Tongue (tissue), 2 donors: ENCODE measurements around the gene PRPF40B. TPM values are rescaled to one million over a fixed set of nuclear protein-coding genes. Genes with fewer than 3 reads are reported as not detected.

ENCODE experiments used
- DNase-seq: peaks from one replicate; pipeline ENCODE4 v3.0.0-alpha.2; 2015
- total RNA-seq: library from RNA; depleted of rRNA; stranded (reverse); fragments of >200 nt; gene quantifications from one replicate; pipeline ENCODE4 v1.2.3, GENCODE V29; 2014

PRPF40B gene
- total RNA-seq, 1 donor from 2014 or later = 17.8 TPM

- DNase-seq = no peak
These were observed 34.9 kb downstream of the PRPF40B start for GRCh38 chr12:49658276-49658675.

DNA sequence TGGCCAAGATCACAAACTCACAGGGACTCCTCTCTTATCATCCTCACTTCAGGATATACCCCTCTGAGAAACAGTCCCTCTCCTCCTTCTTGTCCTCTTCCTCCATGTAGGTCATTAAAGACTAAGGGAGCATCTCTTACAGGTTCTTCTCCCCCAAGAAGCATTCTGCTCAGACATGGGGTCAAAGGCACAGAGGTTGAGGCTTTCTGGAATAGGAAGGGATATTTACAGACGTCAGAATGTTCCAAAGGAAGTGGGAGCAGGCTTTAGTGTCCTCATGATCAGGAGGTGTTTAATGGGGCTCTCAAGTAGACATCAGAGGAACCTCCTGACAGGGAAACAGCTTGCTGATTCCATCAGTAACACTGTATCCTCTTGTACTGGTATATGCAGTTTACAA is 36.4 kb downstream of the PRPF40B start:
- no peak for DNase-seq

GRCh38 chr12:49661191-49661590 is 37.8 kb downstream of the PRPF40B start:
- DNase-seq = no peak

- no peak for DNase-seq
These were observed 38.4 kb downstream of the PRPF40B start for GRCh38 chr12:49661746-49662145.

GRCh38 chr12:49662998-49663843 is 39.9 kb downstream of the PRPF40B start:
- DNase-seq = peak; percentile 90

GRCh38 chr12:49664167-49664566 is 40.8 kb downstream of the PRPF40B start:
- no peak for DNase-seq

- DNase-seq = no peak
These were observed 41.4 kb downstream of the PRPF40B start for GRCh38 chr12:49664591-49665239.

DNA sequence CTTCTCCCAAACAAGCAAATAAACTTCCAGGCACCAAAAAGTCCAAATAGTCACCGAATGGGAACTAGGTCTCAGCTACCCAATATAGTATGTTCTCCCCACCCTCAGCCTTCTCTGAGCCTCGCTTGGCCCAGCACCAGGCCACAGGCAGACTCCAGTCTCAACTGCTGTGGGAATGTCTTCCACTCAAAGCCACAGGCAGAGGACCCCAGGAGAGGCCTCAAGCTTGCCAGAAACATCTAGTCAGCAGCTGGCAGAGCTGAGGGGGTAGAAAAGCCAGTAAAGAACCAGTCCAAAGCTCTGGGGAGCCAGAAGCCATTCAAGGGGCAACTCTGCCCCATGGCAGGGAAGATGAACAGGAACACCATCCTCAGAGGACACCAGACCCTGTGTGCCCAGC is 42.0 kb downstream of the PRPF40B start:
- DNase-seq = peak; percentile 40

- DNase-seq = no peak
These were observed 42.8 kb downstream of the PRPF40B start for GRCh38 chr12:49666176-49666575.

GRCh38 chr12:49667325-49668090 is 44.1 kb downstream of the PRPF40B start:
- no peak for DNase-seq

- DNase-seq = no peak
These were observed 46.4 kb downstream of the PRPF40B start for GRCh38 chr12:49669796-49670195.

- peak; percentile 9 for DNase-seq
These were observed 47.8 kb downstream of the PRPF40B start for GRCh38 chr12:49671031-49671765.

GRCh38 chr12:49672301-49673217 is 49.2 kb downstream of the PRPF40B start:
- DNase-seq = peak; percentile 9

DNA sequence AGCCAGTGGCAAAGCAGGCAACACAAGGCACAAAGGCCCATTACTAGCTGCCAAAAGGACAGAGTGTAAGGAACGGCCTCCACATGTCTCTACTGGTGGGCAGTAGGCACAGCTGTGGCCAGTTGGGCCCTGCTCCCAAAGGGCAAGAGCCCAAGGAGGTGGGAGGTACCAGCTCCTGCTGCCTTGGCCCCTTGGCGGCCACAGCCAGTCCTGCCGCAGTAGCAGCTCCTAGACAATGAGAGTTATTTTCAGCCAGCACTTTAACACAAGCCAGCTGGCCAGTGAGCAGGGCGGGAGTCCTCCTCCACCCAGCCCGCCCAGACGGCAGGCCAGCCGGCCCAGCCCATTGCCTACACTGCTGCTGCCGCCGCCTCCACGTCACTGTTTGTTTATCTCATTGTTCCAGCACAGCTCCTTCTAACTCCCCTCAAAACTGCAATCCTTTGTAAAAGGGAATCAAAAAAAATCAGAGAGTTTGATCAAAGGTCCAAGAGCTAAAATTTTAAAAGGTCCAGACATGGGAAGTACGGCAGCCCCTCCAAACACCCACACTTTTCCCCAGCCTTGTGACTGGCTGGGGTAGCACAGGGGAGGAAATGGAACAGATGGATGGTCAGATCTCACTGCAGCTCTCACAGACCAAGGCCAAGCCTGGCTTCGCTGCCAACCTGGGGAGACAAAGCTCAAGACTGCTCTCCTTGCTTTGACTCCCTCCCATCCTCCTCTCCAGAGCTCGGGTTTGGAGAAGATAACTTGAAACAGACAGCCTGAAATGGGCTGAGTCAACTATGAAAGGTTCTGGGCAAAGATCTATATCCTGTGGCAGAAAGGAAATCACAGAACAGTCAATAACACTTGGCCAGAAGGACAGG is 50.3 kb downstream of the PRPF40B start:
- peak; percentile 98 for DNase-seq

GRCh38 chr12:49674318-49674981 is 51.1 kb downstream of the PRPF40B start:
- DNase-seq = peak; percentile 50

- peak; percentile 52 for DNase-seq
These were observed 51.8 kb downstream of the PRPF40B start for GRCh38 chr12:49675137-49675536.

- no peak for DNase-seq
These were observed 55.4 kb downstream of the PRPF40B start for GRCh38 chr12:49678711-49679110.

GRCh38 chr12:49680075-49680474 is 56.7 kb downstream of the PRPF40B start:
- no peak for DNase-seq

GRCh38 chr12:49683599-49684309 is 60.4 kb downstream of the PRPF40B start:
- no peak for DNase-seq
